ENCODE data around the gene AP2A1. TPM values are rescaled to one million over a fixed set of nuclear protein-coding genes. Genes with fewer than 3 reads are reported as not detected.

The AP2A1 gene
- total and polyA plus RNA-seq, 9 of the 15 experiments (the other 6 are each of a cell fraction or from before 2014, with no cell fraction given) = 0.55 to 150 (median 31.9) TPM

DNA sequence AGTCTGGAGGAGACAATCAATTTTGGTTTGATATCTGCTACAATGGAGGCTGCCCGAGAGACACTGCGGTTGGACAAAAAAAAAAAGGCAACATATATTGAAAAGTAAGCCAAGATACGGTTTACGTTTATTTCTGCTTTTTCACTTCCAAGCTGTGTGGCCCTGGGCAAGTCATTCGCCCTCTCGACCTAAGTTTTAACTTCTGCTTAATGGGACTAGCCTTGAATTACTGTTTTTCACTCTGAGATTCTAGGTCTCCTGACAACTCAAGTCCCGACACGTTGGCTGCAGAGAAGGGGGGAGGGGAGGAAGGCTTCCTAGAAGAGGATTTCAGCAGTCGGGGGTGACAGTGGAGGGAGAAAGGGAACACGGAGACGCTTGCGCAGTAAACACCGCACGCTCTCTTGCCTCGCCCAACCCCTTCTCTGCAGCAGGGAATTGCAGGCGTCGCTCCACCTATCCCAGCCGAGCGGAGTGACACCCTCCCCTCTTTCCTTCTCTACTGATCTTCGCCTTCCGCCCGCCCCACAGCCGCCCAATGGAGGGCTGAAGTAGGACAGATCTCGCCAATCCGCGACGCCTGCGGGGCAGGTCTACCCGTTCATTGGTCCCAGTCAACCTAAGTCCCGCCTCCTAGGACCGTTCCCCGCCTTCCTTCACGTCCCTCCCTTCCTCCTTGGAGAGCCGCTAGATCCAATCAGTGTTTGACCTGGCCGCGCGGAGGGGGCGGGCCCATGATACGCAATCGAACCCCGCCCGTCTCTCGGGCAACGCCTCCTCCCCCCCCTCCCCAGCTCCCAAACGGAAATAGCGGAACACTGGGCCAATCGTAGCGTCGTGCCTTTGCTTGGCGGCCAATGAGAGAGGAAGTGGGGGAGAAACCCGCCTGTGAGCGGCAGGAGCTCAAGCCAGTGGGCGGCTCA is 533 bp upstream of the AP2A1 start (continued):
- TF ChIP-seq, protein P1, sequence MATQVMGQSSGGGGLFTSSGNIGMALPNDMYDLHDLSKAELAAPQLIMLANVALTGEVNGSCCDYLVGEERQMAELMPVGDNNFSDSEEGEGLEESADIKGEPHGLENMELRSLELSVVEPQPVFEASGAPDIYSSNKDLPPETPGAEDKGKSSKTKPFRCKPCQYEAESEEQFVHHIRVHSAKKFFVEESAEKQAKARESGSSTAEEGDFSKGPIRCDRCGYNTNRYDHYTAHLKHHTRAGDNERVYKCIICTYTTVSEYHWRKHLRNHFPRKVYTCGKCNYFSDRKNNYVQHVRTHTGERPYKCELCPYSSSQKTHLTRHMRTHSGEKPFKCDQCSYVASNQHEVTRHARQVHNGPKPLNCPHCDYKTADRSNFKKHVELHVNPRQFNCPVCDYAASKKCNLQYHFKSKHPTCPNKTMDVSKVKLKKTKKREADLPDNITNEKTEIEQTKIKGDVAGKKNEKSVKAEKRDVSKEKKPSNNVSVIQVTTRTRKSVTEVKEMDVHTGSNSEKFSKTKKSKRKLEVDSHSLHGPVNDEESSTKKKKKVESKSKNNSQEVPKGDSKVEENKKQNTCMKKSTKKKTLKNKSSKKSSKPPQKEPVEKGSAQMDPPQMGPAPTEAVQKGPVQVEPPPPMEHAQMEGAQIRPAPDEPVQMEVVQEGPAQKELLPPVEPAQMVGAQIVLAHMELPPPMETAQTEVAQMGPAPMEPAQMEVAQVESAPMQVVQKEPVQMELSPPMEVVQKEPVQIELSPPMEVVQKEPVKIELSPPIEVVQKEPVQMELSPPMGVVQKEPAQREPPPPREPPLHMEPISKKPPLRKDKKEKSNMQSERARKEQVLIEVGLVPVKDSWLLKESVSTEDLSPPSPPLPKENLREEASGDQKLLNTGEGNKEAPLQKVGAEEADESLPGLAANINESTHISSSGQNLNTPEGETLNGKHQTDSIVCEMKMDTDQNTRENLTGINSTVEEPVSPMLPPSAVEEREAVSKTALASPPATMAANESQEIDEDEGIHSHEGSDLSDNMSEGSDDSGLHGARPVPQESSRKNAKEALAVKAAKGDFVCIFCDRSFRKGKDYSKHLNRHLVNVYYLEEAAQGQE (IDR thresholded peaks at IDR 0.05; ENCODE audit: borderline replicate concordance) = no peak
- TF ChIP-seq, protein P1 (CRISPR knock-in tag; IDR thresholded peaks at IDR 0.05; ENCODE audit: low read depth) = no peak
- TF ChIP-seq FOXA1 (IDR thresholded peaks at IDR 0.05; ENCODE audit: borderline replicate concordance) = no peak
- peak; percentile 79 for TF ChIP-seq EP400 (IDR thresholded peaks at IDR 0.05)
- TF ChIP-seq MCM3 (IDR thresholded peaks at IDR 0.05) = no peak
- no peak for TF ChIP-seq TARDBP (IDR thresholded peaks at IDR 0.05)
- no peak for TF ChIP-seq SNIP1 (IDR thresholded peaks at IDR 0.05; ENCODE audit: low read depth)
- TF ChIP-seq, protein P2, sequence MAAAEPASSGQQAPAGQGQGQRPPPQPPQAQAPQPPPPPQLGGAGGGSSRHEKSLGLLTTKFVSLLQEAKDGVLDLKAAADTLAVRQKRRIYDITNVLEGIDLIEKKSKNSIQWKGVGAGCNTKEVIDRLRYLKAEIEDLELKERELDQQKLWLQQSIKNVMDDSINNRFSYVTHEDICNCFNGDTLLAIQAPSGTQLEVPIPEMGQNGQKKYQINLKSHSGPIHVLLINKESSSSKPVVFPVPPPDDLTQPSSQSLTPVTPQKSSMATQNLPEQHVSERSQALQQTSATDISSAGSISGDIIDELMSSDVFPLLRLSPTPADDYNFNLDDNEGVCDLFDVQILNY (CRISPR knock-in tag; IDR thresholded peaks at IDR 0.05) = no peak
- TF ChIP-seq ZNF274 (IDR thresholded peaks at IDR 0.05; ENCODE audit: borderline replicate concordance, low read depth, low read length) = no peak
- TF ChIP-seq ZNF23 (CRISPR knock-in tag; IDR thresholded peaks at IDR 0.05) = no peak
- TF ChIP-seq HCFC1 (IDR thresholded peaks at IDR 0.05; ENCODE audit: low read depth, low read length) = no peak; the same call in 1 of the 2 replicates
- TF ChIP-seq, protein P3, sequence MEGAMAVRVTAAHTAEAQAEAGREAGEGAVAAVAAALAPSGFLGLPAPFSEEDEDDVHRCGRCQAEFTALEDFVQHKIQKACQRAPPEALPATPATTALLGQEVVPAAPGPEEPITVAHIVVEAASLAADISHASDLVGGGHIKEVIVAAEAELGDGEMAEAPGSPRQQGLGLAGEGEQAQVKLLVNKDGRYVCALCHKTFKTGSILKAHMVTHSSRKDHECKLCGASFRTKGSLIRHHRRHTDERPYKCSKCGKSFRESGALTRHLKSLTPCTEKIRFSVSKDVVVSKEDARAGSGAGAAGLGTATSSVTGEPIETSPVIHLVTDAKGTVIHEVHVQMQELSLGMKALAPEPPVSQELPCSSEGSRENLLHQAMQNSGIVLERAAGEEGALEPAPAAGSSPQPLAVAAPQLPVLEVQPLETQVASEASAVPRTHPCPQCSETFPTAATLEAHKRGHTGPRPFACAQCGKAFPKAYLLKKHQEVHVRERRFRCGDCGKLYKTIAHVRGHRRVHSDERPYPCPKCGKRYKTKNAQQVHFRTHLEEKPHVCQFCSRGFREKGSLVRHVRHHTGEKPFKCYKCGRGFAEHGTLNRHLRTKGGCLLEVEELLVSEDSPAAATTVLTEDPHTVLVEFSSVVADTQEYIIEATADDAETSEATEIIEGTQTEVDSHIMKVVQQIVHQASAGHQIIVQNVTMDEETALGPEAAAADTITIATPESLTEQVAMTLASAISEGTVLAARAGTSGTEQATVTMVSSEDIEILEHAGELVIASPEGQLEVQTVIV (CRISPR knock-in tag; IDR thresholded peaks at IDR 0.05; ENCODE audit: borderline replicate concordance) = no peak
- TF ChIP-seq CHD1 (IDR thresholded peaks at IDR 0.05; ENCODE audit: low read length) = peak; percentile 81
- TF ChIP-seq ZNF586 (CRISPR knock-in tag; conservative IDR thresholded peaks at IDR 0.05) = no peak
- no peak for TF ChIP-seq HIVEP1 (CRISPR knock-in tag; IDR thresholded peaks at IDR 0.05)
- no peak for TF ChIP-seq ZNF444 (CRISPR knock-in tag; IDR thresholded peaks at IDR 0.05)
- TF ChIP-seq NR2F6 (CRISPR knock-in tag; IDR thresholded peaks at IDR 0.05) = no peak
- no peak for TF ChIP-seq HDAC8 (tag; IDR thresholded peaks at IDR 0.05)
